Duodenal mucosa (tissue), 2 donors: ENCODE data around the gene DIP2C.

Experiments used
- H3K27ac ChIP-seq: one replicate; pipeline ENCODE4 v1.7.0; 2013; ENCODE audit warnings: low read depth, low read length
- H3K27me3 ChIP-seq, 2 donors: one replicate each; pipeline ENCODE4 v1.7.0; 2013; ENCODE audit warnings: low read length in 2 of 2, control low read depth in 1 of 2; ENCODE audit not compliant: insufficient read depth in 2 of 2, control insufficient read depth in 1 of 2
- H3K36me3 ChIP-seq, 2 donors: one replicate each; pipeline ENCODE4 v1.7.0; 2013; ENCODE audit warnings: low read length in 2 of 2, control low read depth in 1 of 2; ENCODE audit not compliant: insufficient read depth in 2 of 2, control insufficient read depth in 1 of 2
- H3K4me1 ChIP-seq, 2 donors: one replicate each; pipeline ENCODE4 v1.7.0; 2013; ENCODE audit warnings: low read length in 2 of 2, control low read depth in 1 of 2; ENCODE audit not compliant: insufficient read depth in 2 of 2, control insufficient read depth in 1 of 2
- H3K4me3 ChIP-seq, 2 donors: one replicate each; pipeline ENCODE4 v1.7.0; 2013; ENCODE audit warnings: low read length in 2 of 2, low read depth in 1 of 2
- H3K9ac ChIP-seq, 2 donors: one replicate each; pipeline ENCODE4 v1.7.0; 2013; ENCODE audit warnings: low read length in 2 of 2, low read depth in 1 of 2
- H3K9me3 ChIP-seq, 2 donors: one replicate each; pipeline ENCODE4 v1.7.0; 2013; ENCODE audit warnings: low read length in 2 of 2, control low read depth in 1 of 2; ENCODE audit not compliant: control insufficient read depth in 1 of 2

Gene DIP2C

DNA sequence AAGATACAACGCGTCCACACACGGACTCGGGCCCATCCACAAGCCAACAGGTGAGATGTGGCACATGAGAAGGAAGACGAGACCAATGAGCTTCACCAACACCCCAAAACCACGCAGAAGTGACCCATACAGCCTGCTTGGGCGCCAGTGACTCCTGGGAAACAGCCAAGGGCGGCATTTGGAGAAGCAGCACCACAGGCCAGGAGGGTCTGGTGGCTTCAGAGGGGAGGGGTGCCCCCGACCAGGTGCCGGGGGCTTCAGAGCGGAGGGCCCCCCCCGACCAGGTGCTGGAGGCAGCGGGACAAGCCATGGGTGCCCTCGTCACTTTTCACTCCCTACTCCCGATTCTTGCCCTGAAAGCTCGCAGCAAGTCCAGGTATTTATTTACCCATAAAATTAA is 140.1 kb downstream of the DIP2C start:
- H3K27me3 ChIP-seq: no peaks in the 10 kb centered on the region
- H3K36me3 ChIP-seq: no peaks in the 10 kb centered on the region
- peaks cover 11% of the 10 kb centered on the region in 2 donors for H3K4me1 ChIP-seq
- no peaks in the 10 kb centered on the region for H3K9me3 ChIP-seq
- H3K27ac ChIP-seq: no peak overlapping the region
- no peak overlapping the region for H3K4me3 ChIP-seq
- H3K9ac ChIP-seq: no peak overlapping the region

DNA sequence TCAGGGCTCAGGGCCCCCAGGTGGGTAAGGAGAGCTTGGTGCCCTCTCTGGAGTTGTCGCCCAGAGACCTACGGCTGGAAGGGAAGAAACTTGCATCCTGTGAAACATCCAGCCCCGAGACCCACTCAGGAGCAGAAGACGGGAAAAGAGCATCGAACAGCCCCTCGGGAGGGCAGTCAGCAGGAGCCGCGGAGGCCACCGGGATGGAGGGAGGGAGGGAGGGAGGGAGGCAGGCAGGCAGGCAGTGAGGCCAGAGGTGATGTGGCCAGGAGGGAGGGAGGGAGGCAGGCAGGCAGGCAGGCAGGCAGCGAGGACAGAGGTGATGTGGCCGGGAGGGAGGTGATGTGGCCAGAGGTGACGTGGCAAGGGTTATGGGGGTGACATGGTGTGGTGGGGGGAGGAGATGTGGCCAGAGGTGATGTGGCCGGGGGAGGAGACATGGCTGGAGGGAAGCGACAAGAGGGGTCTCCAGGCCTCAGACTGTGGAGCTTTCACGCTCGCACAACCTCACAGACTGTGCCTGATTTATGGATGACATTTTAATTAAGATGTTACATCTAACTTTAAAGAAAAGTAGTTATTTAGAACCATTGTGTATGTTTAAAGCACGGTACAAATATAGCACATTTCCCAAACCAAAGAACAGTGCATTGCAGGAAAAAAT is 141.1 kb downstream of the DIP2C start:
- H3K27me3 ChIP-seq: no peaks in the 10 kb centered on the region
- H3K36me3 ChIP-seq: no peaks in the 10 kb centered on the region
- H3K9ac ChIP-seq: no peak overlapping the region
- no peak overlapping the region for H3K27ac ChIP-seq
- H3K9me3 ChIP-seq: no peaks in the 10 kb centered on the region
- peaks cover 11% of the 10 kb centered on the region in 2 donors for H3K4me1 ChIP-seq
- no peak overlapping the region for H3K4me3 ChIP-seq

DNA sequence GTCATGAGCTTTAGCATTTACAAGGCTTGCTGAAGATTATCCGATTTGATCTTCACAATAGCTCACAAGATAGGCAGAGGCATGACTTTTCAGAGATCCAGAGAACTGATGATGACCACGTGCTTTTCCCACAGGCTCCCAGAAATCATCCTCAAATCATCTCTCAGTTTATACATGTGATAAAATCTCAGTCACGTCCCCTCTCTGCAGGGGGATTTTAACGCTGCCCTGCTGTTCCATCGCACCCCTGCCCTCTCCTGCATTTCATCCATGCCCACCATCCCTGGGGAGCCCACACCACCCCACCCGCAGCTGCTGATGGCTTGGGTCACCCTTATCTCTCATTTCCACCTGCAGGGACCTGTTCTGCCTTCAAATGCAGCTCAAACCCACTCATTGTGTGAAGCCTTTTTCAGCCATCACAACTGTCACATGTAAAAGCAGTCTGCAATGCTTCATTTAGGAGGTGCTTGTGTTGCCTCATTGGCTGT is 141.8 kb downstream of the DIP2C start:
- H3K27me3 ChIP-seq: no peaks in the 10 kb centered on the region
- H3K27ac ChIP-seq: no peak overlapping the region
- H3K9ac ChIP-seq: no peak overlapping the region
- no peak overlapping the region for H3K4me3 ChIP-seq
- H3K4me1 ChIP-seq: peaks cover 11% of the 10 kb centered on the region in 2 donors
- no peaks in the 10 kb centered on the region for H3K9me3 ChIP-seq
- no peaks in the 10 kb centered on the region for H3K36me3 ChIP-seq

DNA sequence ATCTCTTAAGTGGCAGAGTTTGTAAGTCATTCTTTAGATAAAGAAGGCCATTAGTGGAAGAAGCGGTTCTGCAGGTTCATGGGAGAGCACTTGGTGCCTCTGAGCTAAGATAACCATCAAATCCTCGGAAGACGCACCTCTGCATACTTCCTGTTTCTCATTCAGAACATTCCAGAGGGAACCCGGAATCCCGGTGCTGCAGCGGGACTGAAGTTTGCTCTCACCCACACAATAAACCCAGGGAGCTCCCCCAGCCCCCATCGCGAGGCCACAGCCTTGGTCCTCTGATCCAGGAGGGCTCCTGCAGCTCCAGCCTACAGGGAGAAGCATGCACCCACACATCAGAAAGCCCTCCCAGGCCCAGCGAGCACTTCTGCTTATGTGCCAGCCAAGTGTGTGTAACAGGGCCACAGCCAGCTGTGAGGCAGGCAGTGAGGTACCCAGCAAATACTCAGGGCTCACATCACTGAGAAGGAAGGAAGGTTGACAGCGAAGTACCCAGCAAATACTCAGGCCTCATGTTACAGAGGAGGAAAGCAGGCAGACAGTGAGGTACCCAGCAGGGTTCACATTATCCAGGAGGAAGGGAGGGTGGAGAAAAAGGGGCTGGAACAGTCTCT is 142.4 kb downstream of the DIP2C start:
- Histone ChIP-seq H3K9me3 (no peaks in the 10 kb centered on the region), H3K4me1 (peaks cover 11% of the 10 kb centered on the region in 2 donors), H3K4me3 (no peak overlapping the region), H3K27me3 (no peaks in the 10 kb centered on the region), H3K36me3 (no peaks in the 10 kb centered on the region), H3K9ac (no peak overlapping the region), H3K27ac (no peak overlapping the region)

DNA sequence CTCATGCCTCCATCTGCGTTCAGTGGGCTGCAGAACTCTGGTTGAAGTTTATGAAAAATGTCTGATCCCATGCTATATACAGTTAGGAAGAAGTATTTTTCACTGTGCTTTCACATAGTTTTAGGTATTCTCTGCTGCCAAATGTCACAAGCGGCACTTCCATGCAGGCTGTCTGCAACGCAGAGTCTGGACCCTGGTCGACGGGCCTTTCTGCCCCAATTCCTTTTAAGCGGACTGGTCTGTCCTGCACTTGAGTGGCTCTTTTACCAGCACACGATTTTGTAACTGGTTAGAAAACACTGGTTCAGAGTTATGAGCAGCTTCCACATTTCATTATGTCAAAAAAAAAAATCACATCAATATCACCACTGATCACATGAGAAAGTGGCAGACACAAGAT is 143.0 kb downstream of the DIP2C start:
- H3K27me3 ChIP-seq: no peaks in the 10 kb centered on the region
- no peaks in the 10 kb centered on the region for H3K36me3 ChIP-seq
- H3K4me1 ChIP-seq: peaks cover 11 to 17% of the 10 kb centered on the region in 2 donors
- no peak overlapping the region for H3K27ac ChIP-seq
- H3K9me3 ChIP-seq: no peaks in the 10 kb centered on the region
- H3K9ac ChIP-seq: no peak overlapping the region
- no peak overlapping the region for H3K4me3 ChIP-seq

DNA sequence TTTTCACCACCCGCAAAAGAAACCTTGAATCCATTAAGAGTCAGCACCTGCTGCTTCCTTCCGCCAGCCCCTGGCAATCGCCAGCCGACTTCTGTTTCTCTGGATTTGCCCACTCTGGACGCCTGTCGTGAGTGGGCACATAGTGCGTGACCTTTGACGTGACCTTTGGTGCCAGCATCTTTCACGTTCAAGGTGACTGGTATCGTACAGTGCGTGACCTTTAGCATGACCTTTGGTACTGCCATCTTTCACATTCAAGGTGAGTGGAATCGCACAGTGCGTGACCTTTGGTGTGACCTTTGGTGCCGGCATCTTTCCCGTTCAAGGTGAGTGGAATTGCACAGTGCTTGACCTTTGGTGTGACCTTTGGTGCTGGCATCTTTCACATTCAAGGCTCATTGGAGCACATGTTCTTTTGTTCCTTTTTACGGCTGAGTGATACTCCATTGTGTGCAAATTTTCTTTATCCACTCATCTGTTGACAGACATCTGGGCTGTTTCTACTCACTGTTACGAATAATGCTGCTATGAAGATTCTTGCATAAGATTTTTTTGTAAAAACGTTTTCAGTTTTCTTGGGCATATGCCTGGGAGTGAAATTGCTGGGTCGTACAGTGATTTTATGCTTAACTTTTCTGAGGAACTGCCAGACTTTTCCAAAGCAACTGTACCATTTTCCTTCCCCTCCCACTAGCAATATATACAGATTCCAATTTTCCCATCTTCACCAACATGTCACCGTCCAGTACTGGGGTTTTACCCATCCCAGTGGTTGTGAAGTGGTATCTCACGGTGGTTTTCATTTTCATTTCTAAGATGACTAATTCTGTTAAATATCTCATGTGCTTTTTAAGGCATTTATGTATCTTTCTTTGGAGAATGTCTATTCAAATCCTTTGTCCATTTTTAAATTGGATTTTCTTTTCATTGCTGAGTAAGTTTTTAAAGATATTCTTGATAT is 145.3 kb downstream of the DIP2C start:
- Histone ChIP-seq H3K9me3 (no peaks in the 10 kb centered on the region), H3K4me1 (peaks cover 11 to 17% of the 10 kb centered on the region in 2 donors), H3K27ac (no peak overlapping the region), H3K4me3 (no peak overlapping the region), H3K27me3 (no peaks in the 10 kb centered on the region), H3K9ac (no peak overlapping the region), H3K36me3 (no peaks in the 10 kb centered on the region)

DNA sequence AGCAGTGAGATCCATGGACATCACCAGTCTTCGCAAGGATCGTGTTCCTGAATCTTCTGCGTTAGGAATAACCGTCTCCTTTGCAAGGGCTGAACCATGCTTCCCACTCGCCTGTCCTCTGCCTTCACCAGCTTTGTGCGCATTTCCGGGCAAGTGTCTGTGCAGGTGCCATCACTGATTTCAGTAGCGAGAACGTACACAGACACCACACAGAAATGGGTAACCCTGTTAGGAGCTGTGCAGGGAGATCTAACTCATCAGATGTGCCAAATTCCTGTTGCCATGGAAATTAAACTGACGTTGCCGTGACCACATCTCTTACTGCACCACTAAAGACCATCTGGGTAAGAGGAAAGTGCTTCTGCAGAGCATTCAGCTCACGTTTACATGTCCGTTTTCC is 146.3 kb downstream of the DIP2C start:
- no peaks in the 10 kb centered on the region for H3K27me3 ChIP-seq
- H3K4me3 ChIP-seq: no peak overlapping the region
- no peaks in the 10 kb centered on the region for H3K9me3 ChIP-seq
- H3K36me3 ChIP-seq: no peaks in the 10 kb centered on the region
- no peak overlapping the region for H3K9ac ChIP-seq
- H3K27ac ChIP-seq: no peak overlapping the region
- peaks cover 11 to 17% of the 10 kb centered on the region in 2 donors for H3K4me1 ChIP-seq

DNA sequence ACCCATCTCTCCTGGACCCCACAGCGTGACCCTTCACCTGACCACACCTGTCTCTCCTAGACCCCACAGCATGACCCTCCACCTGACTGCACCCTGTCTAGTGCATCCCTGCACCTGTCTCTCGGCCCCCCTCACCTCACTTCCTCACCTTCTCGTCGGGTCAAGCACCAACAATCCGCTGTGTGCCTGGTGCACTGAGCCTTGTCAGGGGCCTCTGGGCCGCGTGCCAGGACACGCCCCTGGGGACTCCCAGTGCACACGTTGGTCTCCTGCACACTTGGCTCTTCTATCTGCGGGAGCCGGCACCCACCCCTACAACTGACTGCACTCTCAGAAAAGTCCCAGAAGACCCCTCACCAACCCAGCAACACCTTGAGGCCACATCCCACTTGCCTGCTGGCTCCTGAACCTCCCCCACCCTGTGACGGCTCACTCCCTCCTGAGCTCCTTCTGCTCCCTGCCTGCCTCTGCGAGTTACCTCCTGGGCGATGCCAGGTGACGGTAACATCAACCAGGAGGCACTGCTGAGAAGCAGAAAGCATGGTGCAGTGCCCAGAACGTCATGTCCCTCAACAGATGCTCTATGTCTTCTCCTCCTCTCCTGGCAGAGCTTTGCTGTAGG is 147.6 kb downstream of the DIP2C start:
- Histone ChIP-seq H3K9ac (no peak overlapping the region), H3K9me3 (no peaks in the 10 kb centered on the region), H3K4me3 (no peak overlapping the region), H3K27me3 (no peaks in the 10 kb centered on the region), H3K36me3 (no peaks in the 10 kb centered on the region), H3K4me1 (peaks cover 6 to 10% of the 10 kb centered on the region in 2 donors), H3K27ac (no peak overlapping the region)

DNA sequence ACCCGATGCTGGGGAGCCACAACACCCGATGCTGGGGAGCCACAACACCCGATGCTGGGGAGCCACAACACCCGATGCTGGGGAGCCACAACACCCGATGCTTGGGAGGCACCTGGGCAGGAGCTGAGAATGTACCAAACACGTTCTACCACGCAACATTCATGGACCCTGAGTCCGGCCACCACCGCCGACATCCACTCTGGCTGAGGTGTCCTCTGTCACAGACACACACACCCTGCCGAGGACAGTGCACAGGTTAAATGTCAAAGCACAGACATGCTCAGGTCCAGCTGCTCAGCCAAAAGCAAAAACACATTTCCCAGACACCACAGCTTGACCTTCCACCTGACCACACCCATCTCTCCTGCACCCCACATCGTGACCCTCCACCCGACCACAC is 148.4 kb downstream of the DIP2C start:
- no peak overlapping the region for H3K9ac ChIP-seq
- no peaks in the 10 kb centered on the region for H3K27me3 ChIP-seq
- peaks cover 0 to 6% of the 10 kb centered on the region in 2 donors for H3K4me1 ChIP-seq
- no peaks in the 10 kb centered on the region for H3K9me3 ChIP-seq
- no peak overlapping the region for H3K27ac ChIP-seq
- H3K36me3 ChIP-seq: no peaks in the 10 kb centered on the region
- no peak overlapping the region for H3K4me3 ChIP-seq
